Measurements from ENCODE around the gene WDR45.

Gene WDR45

DNA sequence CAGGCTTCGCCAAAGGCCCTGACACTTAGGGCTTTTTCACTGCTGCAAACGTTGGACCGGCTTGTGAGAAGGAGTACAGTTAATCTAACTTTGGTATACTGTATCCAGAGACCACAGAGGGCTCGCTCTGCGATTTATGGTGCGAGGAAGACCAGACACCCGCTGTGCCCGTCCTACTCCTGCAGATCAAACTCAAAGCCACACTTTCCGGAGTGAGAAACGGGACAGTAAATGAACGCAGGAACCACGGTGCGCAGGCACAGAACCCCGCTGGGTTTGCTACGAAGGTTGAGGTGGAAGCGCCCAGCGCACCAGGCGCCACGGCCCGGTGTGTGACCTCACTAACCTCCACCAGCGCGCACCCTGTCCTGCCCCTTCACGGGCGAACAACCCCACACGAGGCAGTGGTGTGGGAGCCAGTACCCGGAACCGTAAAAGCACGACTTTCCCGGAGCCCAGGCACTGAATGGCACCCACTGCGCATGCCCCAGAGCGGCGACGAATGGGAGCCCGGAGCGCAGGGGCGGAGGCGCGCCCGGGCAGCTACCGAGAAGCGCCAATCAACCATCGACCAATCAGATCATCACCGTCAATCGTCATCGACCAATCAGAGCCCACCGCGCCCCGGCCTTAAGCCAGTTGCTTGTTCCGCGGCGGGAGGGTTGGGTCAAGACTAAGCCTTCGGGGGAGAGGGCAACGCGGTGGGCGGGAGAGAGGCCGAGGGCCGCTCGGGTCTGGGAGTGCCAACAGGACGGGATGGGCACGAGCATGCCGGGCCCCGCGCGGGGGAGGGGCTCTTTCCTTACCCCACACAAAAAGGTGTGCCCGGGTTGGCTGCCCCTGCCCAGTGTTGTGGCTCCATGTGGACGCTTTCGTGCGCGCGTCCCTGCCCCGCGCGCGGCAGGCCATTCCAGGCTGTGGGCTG is 21.3 kb upstream of the WDR45 start:
- no peak for TF ChIP-seq Cebpa-rat (IDR thresholded peaks at IDR 0.05)
- Histone ChIP-seq H3K27me3 (peaks cover 0 to 27% (median 11%) of the 10 kb centered on the region in 11 experiments; a peak in 11 of 22 replicates), H3K36me3 (peaks cover 0 to 8% (median 0%) of the 10 kb centered on the region in 11 experiments; a peak in 2 of 22 replicates), H3K9me3 (replicated peaks in 1 of 11) (peaks cover 0 to 5% (median 0%) of the 10 kb centered on the region in 11 experiments; a peak in 2 of 22 replicates), H3K4me2 (peak overlapping the region; percentile 72 to 83 (median 78)), H3K9ac (peak overlapping the region; percentile 57 to 82 (median 76); a peak in 21 of 22 replicates), H3K27ac (peak overlapping the region in 10 of 11 experiments; percentile 3 to 81 (median 75); a peak in 19 of 22 replicates), H3K4me3 (peak overlapping the region; percentile 51 to 75 (median 64)), H4K20me1 (no peaks in the 10 kb centered on the region; a peak in 2 of 22 replicates), H3K4me1 (peaks cover 0 to 14% (median 4%) of the 10 kb centered on the region in 10 experiments; a peak in 11 of 20 replicates)

DNA sequence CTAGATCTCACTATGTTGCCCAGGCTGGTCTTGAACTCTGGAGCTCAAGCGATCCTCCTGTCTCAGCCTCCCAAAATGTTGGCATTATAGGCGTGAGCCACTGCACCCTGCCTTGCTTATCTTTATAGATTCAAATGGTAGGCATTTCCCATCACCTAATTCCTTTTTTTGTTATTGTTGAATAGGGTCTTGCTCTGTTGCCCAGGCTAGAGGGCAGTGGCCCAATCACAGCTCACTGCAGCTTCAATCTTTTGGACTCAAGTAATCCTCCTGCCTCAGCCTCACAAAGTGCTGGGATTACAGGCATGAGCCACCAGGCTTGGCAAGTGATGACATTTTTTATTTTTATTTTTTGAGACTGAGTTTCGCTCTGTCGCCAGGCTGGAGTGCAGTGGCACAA is 16.7 kb upstream of the WDR45 start:
- Histone ChIP-seq H3K4me1 (peaks cover 0 to 8% (median 3%) of the 10 kb centered on the region in 10 experiments; a peak in 9 of 20 replicates), H3K4me2 (no peak overlapping the region), H3K9ac (no peak overlapping the region), H3K36me3 (no peaks in the 10 kb centered on the region), H4K20me1 (no peaks in the 10 kb centered on the region), H3K27ac (no peak overlapping the region), H3K4me3 (no peak overlapping the region), H3K9me3 (replicated peaks in 1 of 11) (peaks cover 0 to 5% (median 0%) of the 10 kb centered on the region in 11 experiments; a peak in 2 of 22 replicates), H3K27me3 (peaks cover 4 to 39% (median 25%) of the 10 kb centered on the region in 11 experiments; a peak in 18 of 22 replicates)
- no peak for TF ChIP-seq Cebpa-rat (IDR thresholded peaks at IDR 0.05)

DNA sequence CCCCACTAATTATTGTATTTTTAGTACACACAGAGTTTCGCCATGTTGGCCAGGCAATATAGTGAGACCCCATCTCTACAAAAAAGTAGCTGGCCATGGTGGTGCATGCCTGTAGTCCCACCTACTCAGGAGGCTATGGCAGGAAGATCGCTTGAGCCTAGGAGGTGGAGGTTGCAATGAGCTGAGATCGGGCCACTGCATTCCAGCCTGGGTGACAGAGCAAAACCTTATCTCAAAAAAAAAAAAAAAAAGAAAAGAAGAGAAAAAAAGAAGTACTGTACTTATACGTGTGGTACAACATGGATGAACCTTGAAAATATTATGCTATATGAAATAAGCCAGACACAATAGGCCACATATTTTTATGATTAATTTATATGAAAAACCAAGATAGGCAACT is 9.9 kb upstream of the WDR45 start:
- Histone ChIP-seq H3K4me3 (no peak overlapping the region), H3K4me2 (no peak overlapping the region), H3K4me1 (no peaks in the 10 kb centered on the region), H3K9ac (no peak overlapping the region), H3K36me3 (no peaks in the 10 kb centered on the region), H3K9me3 (replicated peaks in 1 of 11) (no peaks in the 10 kb centered on the region), H3K27me3 (peaks cover 20 to 71% (median 56%) of the 10 kb centered on the region in 11 experiments; a peak in 19 of 22 replicates), H4K20me1 (no peaks in the 10 kb centered on the region), H3K27ac (no peak overlapping the region)
- TF ChIP-seq Cebpa-rat (IDR thresholded peaks at IDR 0.05) = no peak

DNA sequence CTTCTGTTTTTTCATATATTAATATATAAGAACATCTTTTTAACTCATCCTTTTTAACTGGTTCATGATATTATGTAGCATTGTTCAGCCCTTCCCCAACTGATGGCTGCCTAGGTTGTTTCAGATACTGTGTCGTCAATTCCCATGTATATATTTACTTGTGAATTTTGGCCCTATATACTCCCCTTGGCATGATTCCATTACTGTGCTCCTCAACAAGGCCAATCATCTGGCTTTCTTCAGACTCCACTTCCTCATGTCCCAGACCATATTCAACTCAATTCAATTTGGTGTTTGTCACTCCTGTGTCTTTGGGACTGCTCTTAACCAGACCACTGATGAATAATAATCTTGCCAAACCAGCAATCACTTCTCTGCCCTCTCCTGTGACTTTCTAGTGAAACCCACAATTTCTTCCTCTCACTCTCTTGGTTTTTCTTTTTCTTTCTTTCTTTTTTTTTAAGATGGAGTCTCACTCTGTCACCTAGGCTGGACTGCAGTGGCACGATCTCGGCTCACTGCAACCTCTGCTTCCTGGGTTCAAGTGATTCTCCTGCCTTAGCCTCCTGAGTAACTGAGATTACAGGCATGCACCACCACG is 2.7 kb upstream of the WDR45 start:
- Histone ChIP-seq H3K36me3 (peaks cover 0 to 7% (median 0%) of the 10 kb centered on the region in 11 experiments; a peak in 3 of 22 replicates), H3K9me3 (replicated peaks in 1 of 11) (no peaks in the 10 kb centered on the region; a peak in 1 of 22 replicates), H4K20me1 (no peaks in the 10 kb centered on the region; a peak in 1 of 22 replicates), H3K27ac (no peak overlapping the region), H3K27me3 (peaks cover 13 to 43% (median 32%) of the 10 kb centered on the region in 11 experiments; a peak in 20 of 22 replicates), H3K4me1 (peaks cover 0 to 7% (median 5%) of the 10 kb centered on the region in 10 experiments; a peak in 6 of 20 replicates), H3K4me3 (no peak overlapping the region), H3K9ac (no peak overlapping the region), H3K4me2 (no peak overlapping the region)
- TF ChIP-seq Cebpa-rat (IDR thresholded peaks at IDR 0.05) = no peak

DNA sequence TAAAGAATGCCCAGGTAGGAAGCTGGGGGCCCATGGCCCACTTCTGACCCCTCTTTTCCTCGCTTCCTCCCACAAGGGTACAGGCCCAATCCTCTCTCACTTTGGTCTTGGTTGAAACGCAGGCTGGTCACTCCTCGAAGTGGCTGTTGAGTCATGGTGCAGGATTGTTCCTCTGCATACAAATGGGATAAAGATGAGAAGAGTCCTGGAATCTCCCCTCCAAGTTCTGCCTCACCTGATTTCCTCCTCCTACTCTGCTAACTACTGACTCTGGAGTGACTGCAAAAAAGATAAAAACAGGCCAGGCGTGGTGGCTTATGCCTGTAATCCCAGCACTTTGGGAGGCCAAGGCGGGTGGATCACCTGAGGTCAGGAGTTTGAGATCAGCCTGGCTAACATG is 1.7 kb downstream of the WDR45 start:
- Histone ChIP-seq H4K20me1 (peaks cover 0 to 3% (median 0%) of the 10 kb centered on the region in 11 experiments; a peak in 2 of 22 replicates), H3K4me2 (0 out of 22 replicates have a peak overlapping the region, but pooled peaks of 1 of the 11 experiments have one; percentile 77), H3K4me3 (no peak overlapping the region), H3K9ac (no peak overlapping the region; a peak in 1 of 22 replicates), H3K27me3 (peaks cover 0 to 34% (median 19%) of the 10 kb centered on the region in 11 experiments; a peak in 13 of 22 replicates), H3K36me3 (peaks cover 0 to 19% (median 5%) of the 10 kb centered on the region in 11 experiments; a peak in 5 of 22 replicates), H3K4me1 (peaks cover 8 to 18% (median 14%) of the 10 kb centered on the region in 10 experiments; a peak in 19 of 20 replicates), H3K27ac (no peak overlapping the region), H3K9me3 (replicated peaks in 1 of 11) (peaks cover 0 to 9% (median 0%) of the 10 kb centered on the region in 11 experiments; a peak in 4 of 22 replicates)
- no peak for TF ChIP-seq Cebpa-rat (IDR thresholded peaks at IDR 0.05)

DNA sequence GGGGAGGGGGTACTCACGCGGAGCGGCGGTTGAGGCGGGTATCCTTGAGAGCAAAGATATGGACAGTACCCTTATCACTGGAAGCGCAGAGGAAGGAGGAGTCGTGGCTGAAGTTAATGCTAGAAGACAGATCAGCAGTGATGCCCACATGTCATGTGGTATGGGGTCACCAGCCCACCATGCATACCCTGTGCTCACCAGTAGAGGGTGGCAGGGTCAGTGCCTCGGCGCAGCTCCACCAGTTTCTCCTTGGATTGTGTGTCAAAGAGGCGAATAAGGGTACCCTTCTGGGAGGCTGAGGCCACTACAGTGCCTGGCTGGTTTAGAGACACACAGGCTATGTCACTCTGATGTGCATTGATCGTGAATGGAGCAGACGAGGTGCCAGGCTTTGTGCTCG is 4.3 kb downstream of the WDR45 start:
- Histone ChIP-seq H3K4me3 (no peak overlapping the region), H3K4me2 (no peak overlapping the region), H3K9ac (no peak overlapping the region), H3K4me1 (peaks cover 16 to 27% (median 24%) of the 10 kb centered on the region in 10 experiments; a peak in 19 of 20 replicates), H3K9me3 (replicated peaks in 1 of 11) (peaks cover 0 to 17% (median 0%) of the 10 kb centered on the region in 11 experiments; a peak in 4 of 22 replicates), H4K20me1 (peaks cover 0 to 11% (median 0%) of the 10 kb centered on the region in 11 experiments; a peak in 6 of 22 replicates), H3K27ac (no peak overlapping the region), H3K27me3 (peaks cover 0 to 42% (median 19%) of the 10 kb centered on the region in 11 experiments; a peak in 15 of 22 replicates), H3K36me3 (peaks cover 0 to 19% (median 5%) of the 10 kb centered on the region in 11 experiments; a peak in 5 of 22 replicates)
- TF ChIP-seq Cebpa-rat (IDR thresholded peaks at IDR 0.05) = no peak

DNA sequence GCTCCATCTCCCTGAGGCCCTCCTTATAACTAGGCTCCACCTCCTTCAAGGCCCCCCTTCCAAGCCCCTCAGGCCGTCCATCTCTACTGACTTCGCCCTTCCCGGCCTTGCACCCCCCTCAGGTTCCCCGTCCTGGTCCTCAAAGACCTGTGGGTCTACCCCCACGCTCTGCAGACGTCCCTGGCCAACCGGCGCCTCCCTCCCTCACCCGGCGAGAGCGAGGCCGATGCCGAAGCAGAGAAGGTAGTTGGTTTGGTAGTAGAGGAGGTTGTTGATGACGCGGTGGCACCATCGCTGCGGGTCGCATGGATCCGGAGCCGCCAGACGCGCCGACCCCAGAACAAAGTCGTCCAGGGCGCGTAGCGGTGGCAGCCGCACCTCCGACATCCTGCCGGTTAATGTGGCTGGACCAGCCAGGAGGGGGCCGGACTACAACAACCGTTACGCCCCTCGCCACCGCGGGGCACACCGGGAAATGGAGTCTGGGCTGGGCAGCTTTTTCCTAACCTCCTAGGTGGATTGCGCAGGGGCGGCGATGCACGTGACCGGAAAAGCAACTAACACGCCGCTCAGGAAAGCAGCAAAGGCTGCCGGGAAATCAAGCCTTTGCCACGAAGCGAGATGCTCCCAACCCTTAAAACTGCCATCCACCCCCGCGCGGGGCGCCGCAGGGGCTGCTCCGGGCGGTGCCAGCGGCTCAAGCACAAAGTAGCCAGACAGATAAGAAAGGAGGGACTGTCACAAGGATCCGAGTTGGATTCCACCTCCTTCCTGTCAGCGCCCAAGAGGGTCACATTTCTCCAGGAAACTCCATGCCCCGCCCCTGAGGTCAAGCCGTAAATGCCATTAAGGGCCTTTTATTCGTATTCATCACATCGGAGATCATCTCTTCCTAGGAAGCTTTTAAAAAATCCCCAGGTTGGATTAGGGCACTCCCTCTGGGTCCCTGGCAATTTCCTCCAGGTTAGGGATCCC is 5.8 kb downstream of the WDR45 start, which contains the start of gene PRAF2:
TSS of gene PRAF2 (minus strand) at position 402 of the 975 bp plus-strand sequence. CDS start at position 387, 15 bp downstream.
- peak within 1 kb of the TSS; percentile 30 to 81 (median 76); a peak in 21 of 22 replicates for H3K9ac ChIP-seq
- peak within 1 kb of the TSS; percentile 62 to 77 (median 74) for H3K4me3 ChIP-seq
- peaks cover 0 to 17% (median 0%) of the 10 kb centered on the region in 11 experiments; a peak in 4 of 22 replicates for H3K9me3 ChIP-seq (replicated peaks in 1 of 11)
- H4K20me1 ChIP-seq = peaks cover 0 to 16% (median 0%) of the 10 kb centered on the region in 11 experiments; a peak in 6 of 22 replicates
- peaks cover 16 to 26% (median 21%) of the 10 kb centered on the region in 10 experiments; a peak in 19 of 20 replicates for H3K4me1 ChIP-seq
- peaks cover 0 to 52% (median 24%) of the 10 kb centered on the region in 11 experiments; a peak in 16 of 22 replicates for H3K27me3 ChIP-seq
- peak within 1 kb of the TSS; percentile 67 to 87 (median 79) for H3K4me2 ChIP-seq
- H3K36me3 ChIP-seq = peaks cover 0 to 19% (median 6%) of the 10 kb centered on the region in 11 experiments; a peak in 6 of 22 replicates
- peak within 1 kb of the TSS in 10 of 11 experiments; percentile 27 to 76 (median 70); a peak in 20 of 22 replicates for H3K27ac ChIP-seq
- TF ChIP-seq Cebpa-rat (IDR thresholded peaks at IDR 0.05) = peak in 2 of 11 experiments; percentile 10 to 54; a peak in 1 of 22 replicates
